Measurements from ENCODE around the gene MACF1. TPM values are rescaled to one million over a fixed set of nuclear protein-coding genes. Genes with fewer than 3 reads are reported as not detected.

The MACF1 gene
- total RNA-seq, 2 experiments from 2014 or later: 248 to 252 TPM

DNA sequence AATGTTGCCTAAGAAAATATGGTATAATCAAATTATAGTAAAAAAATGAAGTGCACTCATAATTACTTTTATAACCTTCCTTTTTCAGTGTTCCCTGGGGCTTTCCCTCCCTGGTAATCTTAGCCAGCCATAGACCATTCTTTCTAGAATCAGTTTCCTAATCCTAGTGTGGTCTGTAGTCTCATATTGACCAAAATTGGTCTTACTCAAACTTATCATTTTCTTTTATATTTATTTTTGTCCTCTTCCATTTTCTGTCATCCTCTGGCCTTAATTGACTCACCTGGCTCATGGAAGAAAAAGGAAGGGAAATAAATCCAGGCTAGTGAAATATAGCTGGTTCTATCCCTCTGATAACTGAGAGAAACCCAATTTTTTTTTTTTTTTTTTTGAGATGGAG lies 216.0 kb downstream of the MACF1 start:
- ChIA-PET POLR2A (no interaction called here), CTCF (interaction anchor here (0.9 kb wide), 1 partner anchor 10 kb away, joined by 4 read pairs; no protein-coding TSS in a partner anchor)
- H3K9me3 Mint-ChIP-seq: no peaks in the 10 kb centered on the region
- ATAC-seq (ENCODE audit: poor library complexity) (no peak), DNase-seq (no peak)
- intact Hi-C loops (cut with DNase I, micrococcal nuclease): no loop called here
- Histone ChIP-seq H3K27me3 (ENCODE audit: control insufficient read depth in 1 of 2, insufficient read depth in 2 of 2, low read length in 2 of 2) (no peaks in the 10 kb centered on the region), H3K9me3 (ENCODE audit: control insufficient read depth in 1 of 2, insufficient read depth in 1 of 2, low read length in 2 of 2) (no peaks in the 10 kb centered on the region), H3K27ac (ENCODE audit: low read depth in 1 of 2, low read length in 2 of 2) (no peak overlapping the region), H3K36me3 (ENCODE audit: insufficient read depth, low read length) (peaks cover 38% of the 10 kb centered on the region), H3K4me1 (ENCODE audit: insufficient read depth, low read length) (no peaks in the 10 kb centered on the region), H3K4me3 (ENCODE audit: low read length) (no peak overlapping the region)
- peaks cover 62% of the 10 kb centered on the region for H3K36me3 Mint-ChIP-seq (ENCODE audit: low read depth)
- H3K27me3 Mint-ChIP-seq: no peaks in the 10 kb centered on the region
- peaks cover 28% of the 10 kb centered on the region for H3K4me1 Mint-ChIP-seq (ENCODE audit: low read depth)
- no peak overlapping the region for H3K4me3 Mint-ChIP-seq
- TF ChIP-seq, protein P1, sequence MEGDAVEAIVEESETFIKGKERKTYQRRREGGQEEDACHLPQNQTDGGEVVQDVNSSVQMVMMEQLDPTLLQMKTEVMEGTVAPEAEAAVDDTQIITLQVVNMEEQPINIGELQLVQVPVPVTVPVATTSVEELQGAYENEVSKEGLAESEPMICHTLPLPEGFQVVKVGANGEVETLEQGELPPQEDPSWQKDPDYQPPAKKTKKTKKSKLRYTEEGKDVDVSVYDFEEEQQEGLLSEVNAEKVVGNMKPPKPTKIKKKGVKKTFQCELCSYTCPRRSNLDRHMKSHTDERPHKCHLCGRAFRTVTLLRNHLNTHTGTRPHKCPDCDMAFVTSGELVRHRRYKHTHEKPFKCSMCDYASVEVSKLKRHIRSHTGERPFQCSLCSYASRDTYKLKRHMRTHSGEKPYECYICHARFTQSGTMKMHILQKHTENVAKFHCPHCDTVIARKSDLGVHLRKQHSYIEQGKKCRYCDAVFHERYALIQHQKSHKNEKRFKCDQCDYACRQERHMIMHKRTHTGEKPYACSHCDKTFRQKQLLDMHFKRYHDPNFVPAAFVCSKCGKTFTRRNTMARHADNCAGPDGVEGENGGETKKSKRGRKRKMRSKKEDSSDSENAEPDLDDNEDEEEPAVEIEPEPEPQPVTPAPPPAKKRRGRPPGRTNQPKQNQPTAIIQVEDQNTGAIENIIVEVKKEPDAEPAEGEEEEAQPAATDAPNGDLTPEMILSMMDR (IDR thresholded peaks at IDR 0.05): no peak
- H3K27ac Mint-ChIP-seq: peak overlapping the region; percentile 49

DNA sequence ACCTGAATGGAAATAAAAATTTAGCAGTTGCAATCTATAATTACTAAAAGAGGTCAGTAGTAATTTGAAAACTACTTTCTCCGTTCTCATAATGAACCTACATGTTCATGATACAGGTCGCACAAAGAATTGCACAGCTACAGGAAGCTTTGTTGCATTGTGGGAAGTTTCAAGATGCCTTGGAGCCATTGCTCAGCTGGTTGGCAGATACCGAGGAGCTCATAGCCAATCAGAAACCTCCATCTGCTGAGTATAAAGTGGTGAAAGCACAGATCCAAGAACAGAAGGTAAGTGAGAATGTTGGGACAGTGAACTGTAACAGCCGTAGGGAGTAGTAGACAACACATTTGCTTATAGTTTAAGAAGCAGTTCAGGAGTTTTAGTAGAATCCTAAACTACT lies 218.1 kb downstream of the MACF1 start:
- ChIA-PET CTCF (interaction anchor here (3.9 kb wide), 1 partner anchor 11 kb away, joined by 19 read pairs; no protein-coding TSS in a partner anchor), POLR2A (no interaction called here)
- peaks cover 26% of the 10 kb centered on the region for H3K4me1 Mint-ChIP-seq (ENCODE audit: low read depth)
- Histone ChIP-seq H3K27ac (ENCODE audit: low read depth in 1 of 2, low read length in 2 of 2) (no peak overlapping the region), H3K27me3 (ENCODE audit: control insufficient read depth in 1 of 2, insufficient read depth in 2 of 2, low read length in 2 of 2) (no peaks in the 10 kb centered on the region), H3K4me3 (ENCODE audit: low read length) (no peak overlapping the region), H3K36me3 (ENCODE audit: insufficient read depth, low read length) (peaks cover 52% of the 10 kb centered on the region), H3K4me1 (ENCODE audit: insufficient read depth, low read length) (no peaks in the 10 kb centered on the region), H3K9me3 (ENCODE audit: control insufficient read depth in 1 of 2, insufficient read depth in 1 of 2, low read length in 2 of 2) (no peaks in the 10 kb centered on the region)
- H3K27me3 Mint-ChIP-seq: no peaks in the 10 kb centered on the region
- H3K27ac Mint-ChIP-seq: no peak overlapping the region
- H3K36me3 Mint-ChIP-seq (ENCODE audit: low read depth): peaks cover 75% of the 10 kb centered on the region
- no peak overlapping the region for H3K4me3 Mint-ChIP-seq
- no peaks in the 10 kb centered on the region for H3K9me3 Mint-ChIP-seq
- intact Hi-C loops (cut with DNase I, micrococcal nuclease): no loop called here
- ATAC-seq (ENCODE audit: poor library complexity): no peak
- no peak for DNase-seq
- TF ChIP-seq, protein P1 (IDR thresholded peaks at IDR 0.05): no peak

DNA sequence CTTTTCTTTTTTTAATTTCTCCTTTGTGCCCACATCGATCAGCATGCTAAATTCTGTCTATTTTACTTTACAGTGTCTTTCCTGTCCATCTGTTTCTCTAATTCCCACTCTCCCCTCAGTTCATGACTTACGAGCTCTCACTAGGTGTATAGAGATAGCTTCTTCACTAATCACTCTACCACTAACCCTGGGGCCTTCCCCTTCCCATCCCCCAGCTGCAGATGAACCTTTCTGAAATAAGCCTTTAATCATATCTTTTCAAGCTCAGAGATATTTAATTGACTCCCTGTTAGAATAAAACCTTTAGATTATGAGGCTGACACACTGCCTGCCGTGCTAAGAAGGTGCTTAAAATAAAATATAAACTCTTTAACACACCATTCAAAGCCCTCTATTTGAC lies 220.7 kb downstream of the MACF1 start:
- Mint-ChIP-seq H3K36me3 (ENCODE audit: low read depth) (peaks cover 89% of the 10 kb centered on the region), H3K9me3 (no peaks in the 10 kb centered on the region), H3K27ac (peak overlapping the region; percentile 57), H3K4me3 (no peak overlapping the region), H3K4me1 (ENCODE audit: low read depth) (peaks cover 16% of the 10 kb centered on the region), H3K27me3 (no peaks in the 10 kb centered on the region)
- H3K27ac ChIP-seq (ENCODE audit: low read depth in 1 of 2, low read length in 2 of 2): no peak overlapping the region
- CTCF ChIA-PET: interaction anchor here (1.8 to 3.9 kb wide), 2 partner anchors 14 to 47 kb away, joined by 6 to 19 read pairs; no protein-coding TSS in a partner anchor
- ATAC-seq (ENCODE audit: poor library complexity) (no peak), DNase-seq (no peak)
- no peaks in the 10 kb centered on the region for H3K9me3 ChIP-seq (ENCODE audit: control insufficient read depth in 1 of 2, insufficient read depth in 1 of 2, low read length in 2 of 2)
- TF ChIP-seq, protein P1 (IDR thresholded peaks at IDR 0.05): no peak
- no peaks in the 10 kb centered on the region for H3K27me3 ChIP-seq (ENCODE audit: control insufficient read depth in 1 of 2, insufficient read depth in 2 of 2, low read length in 2 of 2)
- peaks cover 78% of the 10 kb centered on the region for H3K36me3 ChIP-seq (ENCODE audit: insufficient read depth, low read length)
- H3K4me3 ChIP-seq (ENCODE audit: low read length): no peak overlapping the region
- intact Hi-C loops (cut with DNase I, micrococcal nuclease): no loop called here
- no peaks in the 10 kb centered on the region for H3K4me1 ChIP-seq (ENCODE audit: insufficient read depth, low read length)
- POLR2A ChIA-PET: no interaction called here
